OCI-LY3 (cell line): ENCODE results near the gene JADE2.

ENCODE experiments used
- CTCF ChIP-seq: fragments of 200-600, 300-600 bp; sonication (generic); IDR thresholded peaks from 2 replicates; pipeline ENCODE4 v1.5.1; 2014; ENCODE audit warnings: antibody characterized with exemption, low read length, low read depth
- EZH2phosphoT487 ChIP-seq: fragments of 200-600 bp; shearing (Covaris generic); IDR thresholded peaks from 2 replicates; pipeline ENCODE4 v1.6.1; 2018; ENCODE audit warnings: antibody characterized with exemption, mixed run types, low read depth

GRCh38 chr5:134572811-134573210 is 47.3 kb downstream of the JADE2 start:
- TF ChIP-seq CTCF (no peak), EZH2phosphoT487 (no peak)
